ENCODE data around the gene TRPM1.
A peak's percentile ranks its signal among the peaks of the same experiment; 100 is the strongest.

Gene TRPM1

DNA sequence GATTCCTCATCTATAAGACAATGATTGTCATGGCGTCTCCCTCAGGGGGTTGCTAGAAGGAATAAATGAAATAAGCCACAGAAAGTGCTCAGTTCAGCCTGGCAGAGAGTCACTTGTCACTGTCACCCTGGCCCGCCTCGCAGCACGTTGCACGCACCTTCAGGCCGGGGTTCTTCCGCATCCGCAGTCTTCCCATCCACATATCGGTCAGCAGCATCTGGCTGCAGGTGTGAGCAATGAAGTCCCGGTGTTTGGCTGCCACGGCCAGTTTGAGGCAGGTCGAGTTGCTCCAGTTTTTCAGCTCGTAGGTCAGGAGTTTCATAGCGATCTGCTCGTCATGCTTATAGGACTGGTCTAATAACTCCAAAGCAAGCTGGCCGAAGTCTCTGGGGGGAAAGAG is 61.6 kb downstream of the TRPM1 start:
- DNase-seq (ENCODE audit: extremely low read depth, low read depth) = no peak
- TF ChIP-seq, protein P1, sequence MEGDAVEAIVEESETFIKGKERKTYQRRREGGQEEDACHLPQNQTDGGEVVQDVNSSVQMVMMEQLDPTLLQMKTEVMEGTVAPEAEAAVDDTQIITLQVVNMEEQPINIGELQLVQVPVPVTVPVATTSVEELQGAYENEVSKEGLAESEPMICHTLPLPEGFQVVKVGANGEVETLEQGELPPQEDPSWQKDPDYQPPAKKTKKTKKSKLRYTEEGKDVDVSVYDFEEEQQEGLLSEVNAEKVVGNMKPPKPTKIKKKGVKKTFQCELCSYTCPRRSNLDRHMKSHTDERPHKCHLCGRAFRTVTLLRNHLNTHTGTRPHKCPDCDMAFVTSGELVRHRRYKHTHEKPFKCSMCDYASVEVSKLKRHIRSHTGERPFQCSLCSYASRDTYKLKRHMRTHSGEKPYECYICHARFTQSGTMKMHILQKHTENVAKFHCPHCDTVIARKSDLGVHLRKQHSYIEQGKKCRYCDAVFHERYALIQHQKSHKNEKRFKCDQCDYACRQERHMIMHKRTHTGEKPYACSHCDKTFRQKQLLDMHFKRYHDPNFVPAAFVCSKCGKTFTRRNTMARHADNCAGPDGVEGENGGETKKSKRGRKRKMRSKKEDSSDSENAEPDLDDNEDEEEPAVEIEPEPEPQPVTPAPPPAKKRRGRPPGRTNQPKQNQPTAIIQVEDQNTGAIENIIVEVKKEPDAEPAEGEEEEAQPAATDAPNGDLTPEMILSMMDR (IDR thresholded peaks at IDR 0.05; ENCODE audit: low read depth, low read length) = no peak

DNA sequence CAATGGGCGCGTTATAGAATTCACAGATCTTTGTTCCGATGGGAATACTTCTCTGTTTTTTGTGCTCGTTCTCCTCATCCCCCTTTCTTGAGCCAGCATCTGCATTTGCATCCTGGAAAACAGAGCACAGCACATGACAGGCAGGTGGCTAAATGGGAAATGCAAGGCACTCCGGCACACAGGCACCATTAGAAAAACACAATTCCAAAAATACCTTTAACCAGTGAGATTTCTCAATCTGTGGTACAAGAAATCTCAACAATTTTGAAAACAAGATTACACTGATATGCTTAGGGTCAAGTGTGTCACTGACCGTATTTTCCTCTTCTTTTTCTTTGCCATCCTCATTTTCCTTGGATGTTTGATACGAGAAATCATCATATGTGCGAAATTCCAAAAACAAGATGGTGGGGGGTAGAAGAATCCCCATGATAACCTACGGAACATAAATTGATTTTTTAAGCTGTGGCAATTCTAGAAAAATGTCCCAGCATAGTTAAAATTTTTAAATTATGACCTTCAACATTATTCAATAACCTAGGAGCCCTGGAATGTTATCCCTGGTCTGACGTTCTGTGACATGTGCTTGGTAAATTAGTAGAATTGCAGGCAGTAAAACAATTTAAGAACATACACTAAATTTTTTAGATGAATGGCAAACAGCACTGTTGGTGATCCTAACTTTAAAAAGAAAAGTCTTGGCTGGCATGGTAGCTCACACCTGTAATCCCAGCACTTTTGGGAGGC is 63.6 kb downstream of the TRPM1 start:
- TF ChIP-seq, protein P1 (IDR thresholded peaks at IDR 0.05; ENCODE audit: low read depth, low read length) = no peak
- DNase-seq (ENCODE audit: extremely low read depth, low read depth) = no peak

- TF ChIP-seq, protein P1 (IDR thresholded peaks at IDR 0.05; ENCODE audit: low read depth, low read length) = no peak
- DNase-seq (ENCODE audit: extremely low read depth, low read depth) = no peak
Measured at GRCh38 chr15:31036783-31037182, 64.7 kb downstream of the TRPM1 start.

GRCh38 chr15:31035610-31036009 is 65.9 kb downstream of the TRPM1 start:
- TF ChIP-seq, protein P1 (IDR thresholded peaks at IDR 0.05; ENCODE audit: low read depth, low read length) = no peak
- no peak for DNase-seq (ENCODE audit: extremely low read depth, low read depth)

DNA sequence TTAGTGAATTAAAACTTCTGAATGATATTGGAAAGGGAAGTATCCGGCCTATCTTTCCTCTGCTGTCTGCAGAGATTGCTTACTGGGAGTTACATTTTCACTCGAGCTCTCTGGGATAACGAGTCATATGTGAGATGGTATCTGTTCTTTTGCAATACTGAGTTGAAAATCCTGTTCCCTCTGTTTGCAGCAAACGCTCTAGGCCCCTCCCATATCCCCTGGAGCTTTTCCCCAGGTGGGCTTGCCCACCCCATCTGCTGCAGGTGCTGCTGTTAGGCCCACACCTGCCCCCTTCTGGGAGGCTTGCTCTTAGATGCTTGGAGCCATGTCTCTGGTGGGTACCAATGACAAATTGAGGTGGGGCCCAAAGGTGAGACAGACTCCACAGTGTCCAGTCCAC is 67.4 kb downstream of the TRPM1 start:
- DNase-seq (ENCODE audit: extremely low read depth, low read depth) = no peak
- TF ChIP-seq, protein P1 (IDR thresholded peaks at IDR 0.05; ENCODE audit: low read depth, low read length) = no peak

- peak; percentile 84 for DNase-seq (ENCODE audit: extremely low read depth, low read depth)
- TF ChIP-seq, protein P1 (IDR thresholded peaks at IDR 0.05; ENCODE audit: low read depth, low read length) = no peak
Measured at GRCh38 chr15:31032961-31033371, 68.6 kb downstream of the TRPM1 start.

DNA sequence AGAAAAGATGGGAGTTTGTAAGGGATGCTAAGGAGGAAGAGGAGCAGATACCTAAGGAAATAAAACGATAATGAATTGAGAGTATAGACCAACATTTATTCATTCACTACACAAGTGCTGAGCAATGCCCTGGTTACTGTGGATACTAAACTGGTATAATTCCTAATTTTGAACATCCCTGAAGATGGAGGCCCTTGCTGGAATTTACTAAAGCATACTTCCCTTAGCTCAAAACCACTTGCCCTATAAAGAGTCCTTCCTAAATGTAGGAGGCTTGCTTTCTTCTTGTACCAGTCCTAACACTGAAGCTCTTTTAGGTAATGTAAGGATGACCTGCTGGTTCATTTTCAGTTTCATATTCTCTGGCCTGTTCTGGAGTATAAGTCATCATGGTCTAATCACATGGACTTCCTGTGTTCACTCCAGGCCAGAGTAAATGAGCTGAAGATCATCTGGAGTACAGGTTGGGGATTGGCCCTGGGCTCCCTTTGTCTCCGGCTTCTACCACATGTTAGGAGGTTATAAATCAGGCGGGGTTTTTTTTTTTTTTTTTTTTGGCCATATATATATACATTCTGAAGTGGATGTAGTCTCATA is 70.0 kb downstream of the TRPM1 start:
- DNase-seq (ENCODE audit: extremely low read depth, low read depth) = no peak
- TF ChIP-seq, protein P1 (IDR thresholded peaks at IDR 0.05; ENCODE audit: low read depth, low read length) = no peak

Measured in AG09319 (cell line).